Trophoblast cell (in vitro differentiated cells and primary cell): ENCODE data around the gene LTK.

Source experiments
- DNase-seq, 2 donors: peaks; one replicate each; pipeline ENCODE4 v3.0.0-alpha.2; 2016
- H2AFZ ChIP-seq: 2 replicates; pipeline ENCODE4 v1.6.1; 2013; ENCODE audit warnings: low read length, moderate library complexity, mild to moderate bottlenecking; ENCODE audit not compliant: insufficient read depth, poor library complexity
- H2AK5ac ChIP-seq: 2 replicates; pipeline ENCODE4 v1.6.1; 2013; ENCODE audit warnings: mild to moderate bottlenecking, low read length
- H2BK120ac ChIP-seq: 2 replicates; pipeline ENCODE4 v1.6.1; 2013; ENCODE audit warnings: low read length, mild to moderate bottlenecking, moderate library complexity; ENCODE audit not compliant: insufficient read depth, poor library complexity
- H2BK12ac ChIP-seq: 2 replicates; pipeline ENCODE4 v1.6.1; 2013; ENCODE audit warnings: mild to moderate bottlenecking, low read length, moderate library complexity
- H2BK5ac ChIP-seq: 2 replicates; pipeline ENCODE4 v1.6.1; 2013; ENCODE audit warnings: low read length, low read depth, moderate library complexity, mild to moderate bottlenecking; ENCODE audit not compliant: poor library complexity
- H3K14ac ChIP-seq: 2 replicates; pipeline ENCODE4 v1.6.1; 2013; ENCODE audit warnings: mild to moderate bottlenecking, low read length
- H3K18ac ChIP-seq: 2 replicates; pipeline ENCODE4 v1.6.1; 2013; ENCODE audit warnings: mild to moderate bottlenecking, low read length
- H3K23ac ChIP-seq: 2 replicates; pipeline ENCODE4 v1.6.1; 2013; ENCODE audit warnings: low read length
- H3K27ac ChIP-seq: 2 replicates; pipeline ENCODE4 v1.5.1; 2013; ENCODE audit warnings: low read depth, mild to moderate bottlenecking, inconsistent platforms, low read length, moderate library complexity
- H3K27me3 ChIP-seq: 2 replicates; pipeline ENCODE4 v1.6.1; 2013; ENCODE audit warnings: inconsistent platforms, mild to moderate bottlenecking, low read length, moderate library complexity; ENCODE audit not compliant: insufficient read depth
- H3K36me3 ChIP-seq, 2 experiments: 1 replicate in 1 of 2; 2 replicates in 1 of 2; pipeline ENCODE4 v1.6.1; 2013; ENCODE audit warnings: low read length in 2 of 2, mild to moderate bottlenecking in 2 of 2, moderate library complexity in 1 of 2; ENCODE audit not compliant: insufficient read depth in 2 of 2, control insufficient read depth in 1 of 2
- H3K4ac ChIP-seq: 2 replicates; pipeline ENCODE4 v1.6.1; 2013; ENCODE audit warnings: low read depth, mild to moderate bottlenecking, low read length, moderate library complexity
- H3K4me1 ChIP-seq, 2 experiments: 1 replicate in 1 of 2; 2 replicates in 1 of 2; pipeline ENCODE4 v1.6.1; 2013; ENCODE audit warnings: low read length in 2 of 2, mild to moderate bottlenecking in 2 of 2, moderate library complexity in 1 of 2; ENCODE audit not compliant: insufficient read depth in 2 of 2, control insufficient read depth in 1 of 2
- H3K4me2 ChIP-seq: 2 replicates; pipeline ENCODE4 v1.6.1; 2013; ENCODE audit warnings: inconsistent platforms, mild to moderate bottlenecking, low read length, moderate library complexity
- H3K4me3 ChIP-seq: 2 replicates; pipeline ENCODE4 v1.5.1; 2013; ENCODE audit warnings: mild to moderate bottlenecking, low read depth, low read length, inconsistent platforms
- H3K79me1 ChIP-seq: one replicate; pipeline ENCODE4 v1.6.1; 2013; ENCODE audit warnings: low read length
- H3K79me2 ChIP-seq: 2 replicates; pipeline ENCODE4 v1.6.1; 2013; ENCODE audit warnings: low read length, mild to moderate bottlenecking; ENCODE audit not compliant: control insufficient read depth, insufficient read depth, poor library complexity
- H3K9ac ChIP-seq: 2 replicates; pipeline ENCODE4 v1.6.1; 2013; ENCODE audit warnings: mild to moderate bottlenecking, low read length
- H3K9me3 ChIP-seq: 2 replicates; pipeline ENCODE4 v1.6.1; 2013; ENCODE audit warnings: low read depth, mild to moderate bottlenecking, control low read depth, inconsistent platforms, low read length; ENCODE audit not compliant: insufficient read depth
- H4K12ac ChIP-seq: 2 replicates; pipeline ENCODE4 v1.6.1; 2013; ENCODE audit warnings: low read depth, mild to moderate bottlenecking, low read length, moderate library complexity
- H4K8ac ChIP-seq: 2 replicates; pipeline ENCODE4 v1.6.1; 2013; ENCODE audit warnings: low read depth, mild to moderate bottlenecking, low read length, moderate library complexity
- H4K91ac ChIP-seq: one replicate; pipeline ENCODE4 v1.6.1; 2013; ENCODE audit warnings: low read depth, mild to moderate bottlenecking, low read length, moderate library complexity
- WGBS: extraction: QIAGEN DNeasy Blood & Tissue Kit; methylation state at CpG from one replicate; pipeline ENCODE4 v1.1.7; 2013; ENCODE audit warnings: missing lambda C conversion rate; ENCODE audit not compliant: insufficient read length, insufficient coverage; ENCODE audit errors: extremely low coverage; 5-methylcytosine and 5-hydroxymethylcytosine counted together

The LTK gene

GRCh38 chr15:41553731-41554130, 40.1 kb upstream of the LTK start:
- H3K4me2 ChIP-seq = no peak overlapping the region
- H3K79me1 ChIP-seq = peaks cover 8% of the 10 kb centered on the region
- no peak overlapping the region for H3K23ac ChIP-seq
- no peak overlapping the region for H2BK5ac ChIP-seq
- H2BK12ac ChIP-seq = no peak overlapping the region
- H4K91ac ChIP-seq = no peak overlapping the region
- no peak overlapping the region for H3K9ac ChIP-seq
- H3K4me1 ChIP-seq = peaks cover 7% of the 10 kb centered on the region in 2 experiments
- H2AFZ ChIP-seq = no peak overlapping the region
- H2AK5ac ChIP-seq = no peak overlapping the region
- no peaks in the 10 kb centered on the region for H3K79me2 ChIP-seq
- H3K9me3 ChIP-seq = no peaks in the 10 kb centered on the region
- H4K12ac ChIP-seq = no peak overlapping the region
- no peaks in the 10 kb centered on the region for H3K27me3 ChIP-seq
- H3K36me3 ChIP-seq = no peaks in the 10 kb centered on the region
- H3K14ac ChIP-seq = no peak overlapping the region
- H4K8ac ChIP-seq = no peak overlapping the region
- DNase-seq = no peak
- no CpG with 5 or more reads among the region's 1 CpG for WGBS
- no peak overlapping the region for H3K18ac ChIP-seq
- H3K4me3 ChIP-seq = no peak overlapping the region
- no peak overlapping the region for H3K27ac ChIP-seq
- H2BK120ac ChIP-seq = no peak overlapping the region
- no peak overlapping the region for H3K4ac ChIP-seq

- Histone ChIP-seq H2BK12ac (no peak overlapping the region), H4K12ac (no peak overlapping the region), H3K4ac (no peak overlapping the region), H3K23ac (no peak overlapping the region), H3K9ac (no peak overlapping the region), H3K27me3 (no peaks in the 10 kb centered on the region), H3K4me1 (no peaks in the 10 kb centered on the region), H4K91ac (no peak overlapping the region), H3K18ac (no peak overlapping the region), H2AK5ac (no peak overlapping the region), H3K9me3 (no peaks in the 10 kb centered on the region), H3K36me3 (no peaks in the 10 kb centered on the region), H3K14ac (no peak overlapping the region), H2BK5ac (no peak overlapping the region), H3K27ac (no peak overlapping the region), H2BK120ac (no peak overlapping the region), H3K79me1 (no peaks in the 10 kb centered on the region), H3K79me2 (no peaks in the 10 kb centered on the region), H3K4me3 (no peak overlapping the region), H2AFZ (no peak overlapping the region), H3K4me2 (no peak overlapping the region), H4K8ac (no peak overlapping the region)
- WGBS = no CpG with 5 or more reads among the region's 9 CpGs
- no peak for DNase-seq
Observed at GRCh38 chr15:41550066-41550775, 36.6 kb upstream of the LTK start.

GRCh38 chr15:41546851-41547786, 33.5 kb upstream of the LTK start:
- Histone ChIP-seq H3K79me2 (peaks cover 3% of the 10 kb centered on the region), H2AK5ac (no peak overlapping the region), H3K4ac (no peak overlapping the region), H4K12ac (no peak overlapping the region), H3K36me3 (no peaks in the 10 kb centered on the region), H3K18ac (no peak overlapping the region), H3K79me1 (peaks cover 3% of the 10 kb centered on the region), H2BK120ac (no peak overlapping the region), H3K23ac (no peak overlapping the region), H2BK5ac (no peak overlapping the region), H2AFZ (no peak overlapping the region), H4K91ac (no peak overlapping the region), H3K4me1 (peaks cover 0 to 3% of the 10 kb centered on the region in 2 experiments), H3K27me3 (no peaks in the 10 kb centered on the region), H2BK12ac (no peak overlapping the region), H4K8ac (no peak overlapping the region), H3K9me3 (no peaks in the 10 kb centered on the region), H3K4me3 (no peak overlapping the region), H3K27ac (no peak overlapping the region), H3K14ac (no peak overlapping the region), H3K4me2 (no peak overlapping the region), H3K9ac (no peak overlapping the region)
- whole genome bisulfite sequencing = no CpG with 5 or more reads among the region's 13 CpGs
- DNase-seq = peak; percentile 23 to 51

- no peak overlapping the region for H2BK12ac ChIP-seq
- H3K36me3 ChIP-seq = no peaks in the 10 kb centered on the region
- H3K27me3 ChIP-seq = no peaks in the 10 kb centered on the region
- H3K27ac ChIP-seq = no peak overlapping the region
- no peak overlapping the region for H3K9ac ChIP-seq
- no peak overlapping the region for H3K18ac ChIP-seq
- no peak for DNase-seq
- H2BK5ac ChIP-seq = no peak overlapping the region
- no peaks in the 10 kb centered on the region for H3K9me3 ChIP-seq
- no peak overlapping the region for H2BK120ac ChIP-seq
- no peak overlapping the region for H4K8ac ChIP-seq
- H3K79me2 ChIP-seq = peaks cover 3% of the 10 kb centered on the region
- no peak overlapping the region for H2AFZ ChIP-seq
- no peak overlapping the region for H4K91ac ChIP-seq
- no peak overlapping the region for H3K4ac ChIP-seq
- H3K79me1 ChIP-seq = peaks cover 3% of the 10 kb centered on the region
- H3K4me1 ChIP-seq = peaks cover 0 to 3% of the 10 kb centered on the region in 2 experiments
- WGBS = no CpG with 5 or more reads among the region's 3 CpGs
- no peak overlapping the region for H3K4me2 ChIP-seq
- no peak overlapping the region for H3K23ac ChIP-seq
- no peak overlapping the region for H3K4me3 ChIP-seq
- H4K12ac ChIP-seq = no peak overlapping the region
- no peak overlapping the region for H2AK5ac ChIP-seq
- no peak overlapping the region for H3K14ac ChIP-seq
Observed at GRCh38 chr15:41545218-41545617, 31.6 kb upstream of the LTK start.
